GM12864 (cell line): ENCODE measurements around the gene GPRASP3.

ENCODE experiments used
- DNase-seq: peaks from one replicate; pipeline ENCODE4 v3.0.0-alpha.2; 2011; ENCODE audit warnings: low read depth
- H3K4me3 ChIP-seq: 2 replicates; pipeline ENCODE4 v1.5.1; 2011; ENCODE audit warnings: mild to moderate bottlenecking, low read depth, low read length, control low read depth
- TF ChIP-seq, protein P1 (sequence below): IDR thresholded peaks from 2 replicates; pipeline ENCODE4 v1.5.1; 2011; ENCODE audit warnings: low read depth, mild to moderate bottlenecking, moderate library complexity, low read length, control low read depth, inconsistent platforms; ENCODE audit errors: missing control alignments

The GPRASP3 gene

DNA sequence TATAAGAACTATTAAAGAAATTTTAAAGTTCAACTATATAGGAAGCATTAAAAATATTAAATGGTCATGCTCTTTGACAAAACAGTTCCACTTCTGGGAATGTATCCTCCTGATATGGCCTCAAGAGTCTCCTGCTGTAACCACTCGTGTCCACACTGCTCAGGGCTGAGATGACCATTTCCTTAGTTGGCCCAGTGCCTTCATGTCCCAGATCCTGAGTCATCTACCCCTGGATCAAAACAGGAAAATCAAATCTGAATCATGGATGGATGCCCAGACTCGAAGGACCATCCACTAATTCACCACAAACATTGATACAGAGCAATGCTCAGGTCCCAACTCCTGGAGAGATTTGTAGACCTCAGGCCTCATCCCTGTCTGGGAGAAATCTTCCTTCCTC is 44.7 kb downstream of the GPRASP3 start:
- H3K4me3 ChIP-seq, result no peak overlapping the region
- DNase-seq, result no peak
- TF ChIP-seq, protein P1, sequence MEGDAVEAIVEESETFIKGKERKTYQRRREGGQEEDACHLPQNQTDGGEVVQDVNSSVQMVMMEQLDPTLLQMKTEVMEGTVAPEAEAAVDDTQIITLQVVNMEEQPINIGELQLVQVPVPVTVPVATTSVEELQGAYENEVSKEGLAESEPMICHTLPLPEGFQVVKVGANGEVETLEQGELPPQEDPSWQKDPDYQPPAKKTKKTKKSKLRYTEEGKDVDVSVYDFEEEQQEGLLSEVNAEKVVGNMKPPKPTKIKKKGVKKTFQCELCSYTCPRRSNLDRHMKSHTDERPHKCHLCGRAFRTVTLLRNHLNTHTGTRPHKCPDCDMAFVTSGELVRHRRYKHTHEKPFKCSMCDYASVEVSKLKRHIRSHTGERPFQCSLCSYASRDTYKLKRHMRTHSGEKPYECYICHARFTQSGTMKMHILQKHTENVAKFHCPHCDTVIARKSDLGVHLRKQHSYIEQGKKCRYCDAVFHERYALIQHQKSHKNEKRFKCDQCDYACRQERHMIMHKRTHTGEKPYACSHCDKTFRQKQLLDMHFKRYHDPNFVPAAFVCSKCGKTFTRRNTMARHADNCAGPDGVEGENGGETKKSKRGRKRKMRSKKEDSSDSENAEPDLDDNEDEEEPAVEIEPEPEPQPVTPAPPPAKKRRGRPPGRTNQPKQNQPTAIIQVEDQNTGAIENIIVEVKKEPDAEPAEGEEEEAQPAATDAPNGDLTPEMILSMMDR, result no peak

DNA sequence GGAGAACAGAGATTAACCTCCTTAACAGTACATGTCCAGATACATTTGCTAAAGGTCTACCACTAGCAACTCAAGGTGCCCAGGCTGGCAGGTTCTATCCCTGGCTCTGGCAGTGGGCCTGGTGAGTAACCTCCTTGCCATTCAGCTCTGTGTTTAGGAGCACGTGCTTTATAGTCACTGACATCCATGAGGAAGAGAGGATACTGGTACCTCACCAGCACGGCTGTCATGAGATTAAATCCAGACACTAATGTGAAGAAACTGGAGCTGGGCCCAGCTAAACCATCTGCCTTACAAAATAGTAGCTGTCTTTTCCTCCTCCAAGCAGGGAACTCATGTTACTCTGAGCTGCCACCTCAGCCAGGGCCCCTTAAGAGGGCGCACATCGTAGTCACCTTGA is 45.3 kb downstream of the GPRASP3 start:
- TF ChIP-seq, protein P1, result no peak
- DNase-seq, result no peak
- H3K4me3 ChIP-seq, result no peak overlapping the region

DNA sequence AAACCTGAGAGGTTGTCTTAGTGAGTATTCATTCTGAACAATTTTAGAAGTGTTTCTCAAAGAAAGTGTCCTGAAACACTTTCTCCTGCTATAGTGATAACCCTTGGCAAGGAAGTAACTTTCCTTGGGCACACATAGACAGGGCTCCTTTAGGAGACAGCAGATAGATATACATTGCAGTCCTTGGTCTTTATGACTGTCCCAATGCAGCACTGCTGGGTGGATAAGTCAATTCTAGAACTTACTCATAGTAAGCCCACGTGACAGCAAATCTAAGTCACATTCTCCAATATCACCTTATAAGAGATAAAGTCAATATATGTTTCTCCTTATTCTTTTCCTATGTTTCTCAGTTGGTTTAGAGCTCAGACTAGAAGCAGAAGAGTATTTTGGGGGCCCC is 46.7 kb downstream of the GPRASP3 start:
- DNase-seq, result no peak
- no peak overlapping the region for H3K4me3 ChIP-seq
- TF ChIP-seq, protein P1, result no peak

DNA sequence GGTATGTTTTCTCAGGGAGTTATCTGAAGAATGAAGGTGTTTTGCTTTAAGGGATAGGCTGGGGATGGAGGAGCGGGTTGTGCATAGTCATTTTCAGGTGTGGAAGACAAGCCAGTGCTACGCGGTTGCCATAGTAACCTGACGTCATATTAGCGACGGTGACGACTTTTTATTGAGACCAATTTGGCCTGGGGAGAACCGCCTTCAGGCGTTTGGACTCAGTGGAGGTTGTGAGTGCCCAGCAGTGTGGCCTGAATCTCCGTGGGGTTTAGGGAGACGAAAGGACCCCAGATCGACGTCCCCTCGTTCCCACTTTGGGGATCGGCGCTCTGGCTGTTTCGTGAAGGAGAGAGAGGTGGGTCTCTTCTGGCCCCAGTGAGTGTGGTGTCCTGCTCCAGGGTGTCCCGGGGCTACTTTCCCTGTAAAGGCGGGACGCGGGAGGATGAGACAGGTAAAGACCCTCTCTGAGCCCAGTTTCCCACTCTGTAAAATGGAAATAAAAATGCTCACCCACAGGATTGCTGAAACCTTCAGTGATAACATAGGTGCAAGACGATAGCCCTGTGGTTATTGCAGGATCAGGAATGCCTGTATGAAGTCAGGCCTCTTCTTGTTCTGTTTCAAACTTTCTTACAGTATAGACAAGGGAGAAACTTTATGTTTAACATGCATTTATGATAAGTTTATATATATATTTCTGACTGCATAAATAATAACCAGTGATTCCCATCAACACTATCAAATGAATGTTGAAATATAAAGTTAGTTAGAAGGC is 48.6 kb downstream of the GPRASP3 start:
- TF ChIP-seq, protein P1, result no peak
- DNase-seq, result peak; percentile 76
- H3K4me3 ChIP-seq, result peak overlapping the region; percentile 81
